Mucosa of rectum (tissue), 2 donors: Measurements from ENCODE around the gene SOX2.

Source experiments
- H3K27ac ChIP-seq, 2 donors: one replicate each; pipeline ENCODE4 v1.7.0; 2013; ENCODE audit warnings: inconsistent platforms in 2 of 2, low read depth in 2 of 2, low read length in 2 of 2
- H3K27me3 ChIP-seq, 2 donors: one replicate each; pipeline ENCODE4 v1.7.0; 2013; ENCODE audit warnings: low read length in 2 of 2; ENCODE audit not compliant: control insufficient read depth in 2 of 2, insufficient read depth in 2 of 2
- H3K36me3 ChIP-seq, 2 donors: one replicate each; pipeline ENCODE4 v1.7.0; 2013; ENCODE audit warnings: low read length in 2 of 2; ENCODE audit not compliant: control insufficient read depth in 2 of 2, insufficient read depth in 2 of 2
- H3K4me1 ChIP-seq, 2 donors: one replicate each; pipeline ENCODE4 v1.7.0; 2013; ENCODE audit warnings: low read length in 2 of 2, mild to moderate bottlenecking in 1 of 2; ENCODE audit not compliant: control insufficient read depth in 2 of 2, insufficient read depth in 2 of 2
- H3K4me3 ChIP-seq, 2 donors: one replicate each; pipeline ENCODE4 v1.7.0; 2013; ENCODE audit warnings: low read length in 2 of 2
- H3K9ac ChIP-seq, 2 donors: one replicate each; pipeline ENCODE4 v1.7.0; 2013; ENCODE audit warnings: low read length in 2 of 2, low read depth in 1 of 2, mild to moderate bottlenecking in 1 of 2
- H3K9me3 ChIP-seq, 2 donors: one replicate each; pipeline ENCODE4 v1.7.0; 2013; ENCODE audit warnings: low read length in 2 of 2; ENCODE audit not compliant: control insufficient read depth in 2 of 2
- donor health status: healthy.
- donor health status: Normal muscosa, but diverticular disease.

Gene SOX2

DNA sequence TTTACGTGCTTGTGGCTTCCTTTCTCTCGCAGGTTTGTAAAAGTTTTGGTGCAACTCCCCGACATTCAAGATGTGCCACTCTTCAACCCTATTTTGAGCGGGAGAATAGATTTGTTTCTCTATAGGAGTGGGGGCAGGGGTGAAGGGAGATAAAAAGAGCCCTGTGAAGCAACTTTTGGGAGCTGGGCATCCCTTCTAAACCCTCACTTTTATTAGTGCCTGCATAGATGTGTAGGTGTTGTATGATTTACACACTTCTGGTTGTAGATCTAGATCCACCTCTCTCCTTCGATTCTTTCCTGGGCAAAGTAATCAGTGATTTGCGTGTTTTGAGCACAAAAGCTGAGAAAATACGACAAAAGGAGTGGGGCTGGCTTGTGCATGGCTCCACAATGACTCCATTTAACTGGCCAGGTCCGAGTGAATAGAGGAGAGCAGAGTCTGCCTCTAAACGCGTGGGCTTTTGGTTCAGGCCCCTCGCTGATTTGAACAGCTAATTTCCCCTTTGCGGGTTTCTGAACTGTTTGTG, 17.7 kb downstream of the SOX2 start:
- Histone ChIP-seq H3K4me1 (peaks cover 0 to 7% of the 10 kb centered on the region in 2 donors), H3K4me3 (no peak overlapping the region), H3K27ac (no peak overlapping the region), H3K36me3 (no peaks in the 10 kb centered on the region), H3K27me3 (peaks cover 59 to 64% of the 10 kb centered on the region in 2 donors), H3K9me3 (no peaks in the 10 kb centered on the region), H3K9ac (no peak overlapping the region)

GRCh38 chr3:181730316-181730715, 18.6 kb downstream of the SOX2 start:
- H3K27ac ChIP-seq: no peak overlapping the region
- no peak overlapping the region for H3K4me3 ChIP-seq
- no peak overlapping the region for H3K9ac ChIP-seq
- H3K9me3 ChIP-seq: no peaks in the 10 kb centered on the region
- no peaks in the 10 kb centered on the region for H3K36me3 ChIP-seq
- peaks cover 0 to 7% of the 10 kb centered on the region in 2 donors for H3K4me1 ChIP-seq
- H3K27me3 ChIP-seq: peaks cover 52 to 55% of the 10 kb centered on the region in 2 donors

- Histone ChIP-seq H3K27ac (no peak overlapping the region), H3K4me3 (no peak overlapping the region), H3K27me3 (peaks cover 48 to 49% of the 10 kb centered on the region in 2 donors)
Measured at GRCh38 chr3:181730934-181731333, 19.2 kb downstream of the SOX2 start.

GRCh38 chr3:181735911-181736310, 24.2 kb downstream of the SOX2 start:
- H3K9ac ChIP-seq: no peak overlapping the region
- H3K27me3 ChIP-seq: peaks cover 3 to 5% of the 10 kb centered on the region in 2 donors
- H3K4me1 ChIP-seq: no peaks in the 10 kb centered on the region
- no peaks in the 10 kb centered on the region for H3K9me3 ChIP-seq
- H3K36me3 ChIP-seq: no peaks in the 10 kb centered on the region
- H3K27ac ChIP-seq: no peak overlapping the region
- H3K4me3 ChIP-seq: no peak overlapping the region

More at GRCh38 chr3:181730934-181731333, 19.2 kb downstream of the SOX2 start:
- Histone ChIP-seq H3K9me3 (no peaks in the 10 kb centered on the region), H3K36me3 (no peaks in the 10 kb centered on the region), H3K9ac (no peak overlapping the region), H3K4me1 (peaks cover 0 to 7% of the 10 kb centered on the region in 2 donors)

GRCh38 chr3:181738551-181738950, 26.8 kb downstream of the SOX2 start:
- no peak overlapping the region for H3K9ac ChIP-seq
- no peaks in the 10 kb centered on the region for H3K36me3 ChIP-seq
- no peaks in the 10 kb centered on the region for H3K27me3 ChIP-seq
- H3K9me3 ChIP-seq: no peaks in the 10 kb centered on the region
- no peak overlapping the region for H3K27ac ChIP-seq
- H3K4me3 ChIP-seq: no peak overlapping the region
- no peaks in the 10 kb centered on the region for H3K4me1 ChIP-seq

DNA sequence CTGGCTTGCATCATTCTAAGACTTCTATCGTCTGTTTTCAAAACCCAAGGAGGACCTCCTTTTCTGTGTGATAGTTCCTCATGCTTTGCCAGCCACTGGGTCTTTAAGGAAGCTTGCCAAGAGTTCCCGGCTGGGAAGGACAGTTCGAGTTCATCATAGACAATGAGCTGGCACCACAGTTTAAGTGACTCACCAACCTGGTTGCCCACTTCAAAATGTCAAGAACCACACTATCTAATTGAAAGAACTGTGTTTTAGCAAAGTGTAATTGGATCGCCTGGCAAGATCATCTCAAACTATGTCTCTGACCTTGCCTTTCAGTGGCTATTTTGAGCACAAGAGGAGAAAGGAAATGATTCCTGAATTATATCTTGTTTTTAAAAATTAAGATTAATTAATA, 27.9 kb downstream of the SOX2 start:
- no peak overlapping the region for H3K27ac ChIP-seq
- no peaks in the 10 kb centered on the region for H3K36me3 ChIP-seq
- no peak overlapping the region for H3K9ac ChIP-seq
- no peaks in the 10 kb centered on the region for H3K4me1 ChIP-seq
- H3K9me3 ChIP-seq: no peaks in the 10 kb centered on the region
- H3K4me3 ChIP-seq: no peak overlapping the region
- H3K27me3 ChIP-seq: no peaks in the 10 kb centered on the region

- Histone ChIP-seq H3K27me3 (no peaks in the 10 kb centered on the region), H3K27ac (no peak overlapping the region), H3K9me3 (no peaks in the 10 kb centered on the region), H3K4me1 (no peaks in the 10 kb centered on the region), H3K36me3 (no peaks in the 10 kb centered on the region), H3K9ac (no peak overlapping the region), H3K4me3 (no peak overlapping the region)
Measured at GRCh38 chr3:181741417-181741816, 29.7 kb downstream of the SOX2 start.

DNA sequence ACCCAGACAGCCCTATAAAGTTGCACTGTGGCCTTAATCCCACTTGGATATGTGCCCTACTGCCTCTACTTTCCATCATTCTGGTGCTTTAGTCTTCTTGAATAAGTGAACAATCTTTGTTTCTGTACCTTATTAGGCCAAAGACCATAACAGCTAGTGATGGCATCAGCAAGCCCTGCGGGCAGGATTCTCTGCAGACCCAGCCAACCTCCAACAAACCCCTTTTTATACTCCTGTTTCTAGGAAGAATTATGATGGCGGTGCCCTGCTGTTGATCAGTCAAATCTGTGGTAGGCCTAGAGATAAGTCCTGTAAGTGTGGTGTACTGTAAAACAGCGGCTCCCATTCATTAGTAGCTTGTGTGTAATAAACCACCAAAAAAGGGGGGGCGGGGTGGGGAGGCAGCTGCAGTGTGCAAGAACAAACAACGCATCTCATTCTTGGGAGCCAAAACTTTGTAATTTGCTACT, 40.5 kb downstream of the SOX2 start:
- Histone ChIP-seq H3K9ac (no peak overlapping the region), H3K36me3 (no peaks in the 10 kb centered on the region), H3K27ac (no peak overlapping the region)

GRCh38 chr3:181753391-181753790, 41.7 kb downstream of the SOX2 start:
- H3K9me3 ChIP-seq: no peaks in the 10 kb centered on the region
- no peak overlapping the region for H3K4me3 ChIP-seq
- H3K27ac ChIP-seq: no peak overlapping the region
- no peaks in the 10 kb centered on the region for H3K27me3 ChIP-seq
- no peak overlapping the region for H3K9ac ChIP-seq
- H3K36me3 ChIP-seq: no peaks in the 10 kb centered on the region
- no peaks in the 10 kb centered on the region for H3K4me1 ChIP-seq

More for the DNA sequence above, 40.5 kb downstream of the SOX2 start:
- Histone ChIP-seq H3K27me3 (no peaks in the 10 kb centered on the region), H3K4me3 (no peak overlapping the region), H3K4me1 (no peaks in the 10 kb centered on the region), H3K9me3 (no peaks in the 10 kb centered on the region)

DNA sequence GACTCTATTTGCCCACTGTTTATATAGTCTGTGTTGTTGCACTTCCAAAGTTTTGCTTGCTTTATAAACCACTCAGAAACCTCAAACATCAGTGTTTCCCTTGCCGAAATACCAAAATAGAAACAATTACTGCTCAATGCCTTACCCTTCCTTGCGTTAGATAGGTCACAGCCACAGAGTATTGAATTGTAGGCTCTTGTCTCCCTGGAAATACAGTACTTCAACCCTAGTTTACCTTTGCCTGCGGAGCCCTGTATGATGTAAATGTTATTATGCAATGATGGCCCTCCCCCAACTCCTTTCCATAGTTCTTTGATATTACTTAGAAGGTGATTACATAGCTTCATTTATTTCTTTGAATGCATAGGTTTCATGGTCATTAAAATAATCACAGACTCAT, 44.2 kb downstream of the SOX2 start:
- no peaks in the 10 kb centered on the region for H3K36me3 ChIP-seq
- H3K27ac ChIP-seq: no peak overlapping the region
- H3K4me3 ChIP-seq: no peak overlapping the region
- no peaks in the 10 kb centered on the region for H3K27me3 ChIP-seq
- H3K4me1 ChIP-seq: no peaks in the 10 kb centered on the region
- no peak overlapping the region for H3K9ac ChIP-seq
- H3K9me3 ChIP-seq: no peaks in the 10 kb centered on the region
